DMS53 (cell line): ENCODE data around the gene TESPA1.

Experiments used
- DNase-seq: peaks from one replicate; lab custom pipeline; 2025; lab: John Stamatoyannopoulos, UW

The TESPA1 gene

DNA sequence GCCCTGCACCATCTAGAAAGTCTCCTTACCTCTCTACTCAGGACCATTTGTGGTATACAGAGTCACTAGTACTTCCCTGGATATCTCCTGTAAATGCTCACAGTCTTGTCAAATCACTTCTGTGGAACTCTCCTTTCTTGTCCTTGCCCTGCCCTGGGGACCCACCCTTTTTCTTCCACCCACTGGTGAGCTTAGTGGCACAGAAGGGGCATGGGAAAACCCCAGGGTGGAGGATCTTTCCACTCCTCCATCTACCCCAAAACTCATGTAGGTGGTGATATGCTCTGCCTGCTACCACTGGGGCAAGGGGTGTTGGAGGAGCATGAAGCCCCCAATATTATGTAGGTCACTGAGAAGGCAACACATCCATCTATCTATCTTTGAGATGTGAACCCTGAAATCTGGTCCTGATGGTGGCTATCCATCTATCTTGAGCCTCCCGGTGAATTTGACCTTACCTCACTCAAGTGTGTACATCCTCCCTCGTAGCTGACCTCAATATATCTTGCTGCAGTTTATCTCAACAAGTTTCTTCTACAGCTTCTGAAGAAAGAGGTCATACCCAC lies 943 bp downstream of the TESPA1 start:
- DNase-seq = no peak

- no peak for DNase-seq
Observed at GRCh38 chr12:54981796-54982195, 2.8 kb downstream of the TESPA1 start.

DNA sequence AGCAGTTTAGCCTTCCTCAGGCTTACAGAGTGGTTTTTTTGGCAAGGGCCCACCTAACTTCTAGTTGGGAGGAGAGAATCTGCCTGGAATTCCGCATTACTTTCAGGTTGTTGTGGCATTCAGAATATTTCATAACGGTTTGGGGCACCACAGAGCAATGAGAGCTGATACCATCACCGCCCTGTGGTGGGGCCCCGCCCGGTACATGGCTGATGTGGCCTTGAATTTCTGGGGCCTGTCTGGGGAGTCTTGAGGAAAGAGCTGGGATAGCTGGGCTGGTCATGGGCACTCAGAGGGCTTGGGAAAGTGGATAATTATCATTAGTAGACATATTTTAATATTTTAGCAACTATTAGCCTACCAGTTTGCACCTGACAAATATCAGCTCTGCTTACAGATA lies 4.2 kb downstream of the TESPA1 start:
- no peak for DNase-seq

GRCh38 chr12:54977857-54978256 lies 6.7 kb downstream of the TESPA1 start:
- no peak for DNase-seq

- DNase-seq = no peak
Observed at GRCh38 chr12:54977155-54977554, 7.4 kb downstream of the TESPA1 start.

GRCh38 chr12:54975875-54976274 lies 8.7 kb downstream of the TESPA1 start:
- DNase-seq = no peak

DNA sequence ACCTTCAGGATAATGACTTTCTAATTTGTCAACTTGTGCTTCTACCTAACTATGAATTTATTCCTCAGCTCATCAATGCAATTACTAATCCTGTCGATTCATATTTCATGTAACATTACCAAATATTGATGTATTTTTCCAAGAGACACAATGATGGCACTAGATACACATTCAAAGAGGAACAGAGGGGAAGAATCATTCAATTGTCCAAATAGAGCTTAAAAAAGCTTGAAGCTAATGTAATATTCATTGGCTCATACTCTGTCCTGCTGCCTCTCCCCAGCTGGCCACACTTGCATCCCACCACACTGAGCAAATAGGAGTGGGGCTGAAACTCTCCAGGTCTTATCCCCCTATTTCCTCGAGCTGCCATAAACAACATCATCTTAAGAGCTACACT lies 9.3 kb downstream of the TESPA1 start:
- DNase-seq = no peak

GRCh38 chr12:54974279-54974678 lies 10.3 kb downstream of the TESPA1 start:
- DNase-seq = no peak

GRCh38 chr12:54973556-54973955 lies 11.0 kb downstream of the TESPA1 start:
- no peak for DNase-seq

DNA sequence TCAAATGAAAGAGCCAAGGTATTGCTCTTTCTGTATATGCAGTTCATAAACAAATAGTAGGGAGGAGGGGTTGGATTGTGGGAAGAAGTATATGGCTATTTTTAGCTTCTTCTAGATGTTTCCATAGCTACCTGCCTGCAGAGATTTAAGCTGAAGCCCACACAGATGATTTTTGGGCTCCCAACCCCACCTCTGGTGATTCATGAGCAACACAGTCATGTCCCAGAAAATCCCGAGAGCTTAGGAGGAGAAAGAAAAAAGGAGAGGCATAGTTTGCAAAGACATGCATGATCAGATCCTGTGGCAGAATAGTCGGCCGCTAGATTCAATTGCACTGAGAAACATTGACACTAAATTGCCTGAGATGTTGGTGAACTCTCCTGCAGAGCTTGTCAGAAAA lies 13.8 kb downstream of the TESPA1 start:
- no peak for DNase-seq

DNA sequence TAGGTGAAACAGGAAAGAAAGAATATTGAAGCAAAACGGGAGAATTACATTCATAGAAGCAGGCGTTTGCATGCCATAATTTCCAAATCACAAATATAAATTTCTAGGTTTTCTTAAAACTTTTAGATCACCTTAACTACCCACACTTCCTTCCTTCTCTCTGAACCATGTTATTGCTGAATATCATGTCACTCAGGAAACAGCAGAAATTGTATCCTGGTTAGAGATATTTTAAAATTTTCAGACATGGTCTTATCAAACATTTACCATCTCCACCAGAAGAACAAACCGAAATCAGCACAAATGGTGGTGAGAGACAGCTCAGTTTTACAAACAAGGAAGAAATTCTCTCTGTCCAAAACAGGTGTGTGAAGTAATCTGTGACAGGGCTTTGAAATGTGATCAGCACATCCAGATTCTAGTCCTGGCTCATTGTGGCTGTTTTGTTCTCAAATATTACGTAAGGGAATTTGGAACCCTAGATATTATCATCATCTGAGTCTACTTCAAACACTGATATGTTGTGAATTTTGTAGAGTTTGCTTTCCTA lies 16.3 kb downstream of the TESPA1 start:
- DNase-seq = no peak

- DNase-seq = no peak
Observed at GRCh38 chr12:54967461-54967860, 17.1 kb downstream of the TESPA1 start.

- no peak for DNase-seq
Observed at GRCh38 chr12:54961190-54961589, 23.4 kb downstream of the TESPA1 start.

DNA sequence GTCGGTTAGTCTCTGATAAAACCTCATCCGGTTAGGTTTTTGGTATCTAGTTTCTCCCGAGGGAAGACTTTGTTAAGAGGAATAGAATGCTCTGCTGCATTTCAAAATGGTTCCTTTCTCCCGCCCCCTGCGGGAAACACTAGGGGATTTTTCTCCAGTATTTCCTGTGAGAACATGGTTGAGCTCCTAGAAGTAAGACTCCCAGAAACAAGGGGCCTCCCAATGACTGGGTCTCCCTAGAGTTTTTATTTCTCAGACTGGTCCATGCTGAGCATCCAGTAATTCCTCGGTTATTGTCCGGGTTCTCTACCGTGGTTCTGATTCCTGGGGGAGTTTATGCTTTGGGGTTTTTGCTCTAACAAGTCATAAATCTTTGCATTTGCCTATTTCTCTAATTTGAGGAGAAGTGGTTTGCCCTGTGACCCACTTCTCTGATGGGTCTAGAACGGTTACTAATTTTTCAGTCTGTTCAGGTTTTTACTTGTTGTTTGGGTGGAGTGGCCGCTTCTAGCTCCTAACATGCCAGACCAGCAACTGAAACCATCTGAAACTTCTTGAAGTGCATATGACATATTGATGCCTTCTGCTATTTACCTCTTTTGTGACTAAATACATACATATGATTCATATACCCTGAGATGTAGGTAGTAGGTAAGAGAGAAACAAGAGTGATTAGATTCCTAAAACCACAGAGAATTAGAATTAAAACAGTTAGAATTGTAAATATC lies 25.1 kb downstream of the TESPA1 start:
- no peak for DNase-seq

DNA sequence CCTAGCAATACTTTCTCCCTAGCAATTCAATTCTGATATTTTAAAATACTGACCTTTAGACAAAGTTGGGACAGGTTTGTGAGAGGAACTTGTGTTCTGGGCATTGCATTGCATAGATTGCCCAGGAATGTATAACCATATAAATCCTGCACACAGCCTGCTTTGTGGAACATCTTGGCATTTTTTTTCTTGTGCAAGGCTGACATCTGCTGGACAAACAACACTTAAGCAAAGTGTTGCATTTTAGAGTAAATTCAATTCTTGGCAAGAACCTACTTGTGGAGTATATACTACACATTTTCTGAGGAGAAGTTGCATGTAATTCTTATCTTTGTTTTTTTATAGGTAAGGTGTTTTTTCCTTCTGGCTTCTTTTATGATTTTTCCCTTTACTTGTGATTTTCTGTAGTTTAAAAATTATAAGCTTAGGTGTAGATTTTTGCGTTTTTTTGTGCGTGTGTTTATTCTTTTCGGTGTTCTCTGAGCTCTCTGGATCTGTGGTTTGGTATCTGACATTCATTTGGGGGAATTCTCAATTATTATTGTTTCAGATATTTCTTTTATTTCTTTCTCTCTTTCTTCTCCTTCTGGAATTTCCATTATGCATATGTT lies 26.4 kb downstream of the TESPA1 start:
- peak; percentile 85 for DNase-seq

DNA sequence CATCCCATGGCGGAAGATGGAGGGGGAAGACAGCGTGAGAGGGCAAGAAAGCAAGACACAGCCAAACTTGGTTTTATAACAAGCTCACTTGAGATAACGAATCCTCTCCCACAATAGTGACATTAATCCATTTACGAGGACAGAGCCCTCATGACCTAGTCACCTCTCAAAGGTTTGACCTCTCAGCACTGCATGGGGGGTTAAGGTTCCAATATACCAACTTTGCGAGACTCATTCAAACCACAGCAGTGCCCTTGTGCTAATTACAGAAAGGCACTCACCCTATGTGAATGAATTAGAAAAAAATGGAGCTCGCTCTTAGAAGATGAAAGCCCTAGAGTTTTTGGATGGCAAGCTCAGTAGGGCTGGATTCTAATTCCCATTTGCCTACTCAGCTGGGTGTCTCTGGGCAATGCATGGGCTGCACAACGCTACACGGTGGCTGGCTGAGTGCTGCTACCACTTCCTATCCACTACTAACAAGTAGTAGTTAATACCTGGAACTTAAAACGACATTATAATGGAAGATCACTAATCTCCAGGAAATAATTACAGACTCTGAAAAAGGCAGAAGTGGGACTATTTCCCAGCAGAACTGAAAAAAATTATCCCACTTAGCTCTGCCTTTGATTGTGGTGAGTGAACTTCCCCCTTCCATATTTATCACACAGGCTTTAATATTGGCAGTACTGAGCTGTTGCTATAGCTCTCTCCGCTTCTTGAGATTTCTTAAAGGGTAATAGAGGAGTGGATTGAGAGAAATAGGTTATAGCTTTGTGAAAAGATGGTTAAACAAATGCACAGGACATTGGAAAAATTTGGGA lies 27.5 kb downstream of the TESPA1 start:
- DNase-seq = no peak

DNA sequence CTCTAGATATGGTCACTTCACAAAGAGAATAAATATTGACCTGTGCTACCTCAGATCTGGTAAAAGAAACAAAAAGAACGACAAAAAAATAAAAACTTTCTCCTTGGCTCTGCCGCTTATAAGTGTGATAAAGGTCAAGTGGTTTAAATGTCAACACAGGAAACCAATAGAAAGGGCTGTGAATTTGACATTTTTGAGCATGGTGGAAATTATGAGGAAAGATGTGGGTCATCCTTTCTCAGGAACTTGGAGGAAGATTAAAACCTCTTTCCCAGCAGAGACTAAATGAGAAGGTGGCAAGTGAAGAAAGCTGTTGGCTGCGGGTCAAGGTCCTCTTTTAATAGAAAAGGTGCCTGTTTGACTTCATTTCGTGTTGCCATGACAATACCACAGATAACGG lies 28.2 kb downstream of the TESPA1 start:
- DNase-seq = peak; percentile 56

- DNase-seq = no peak
Observed at GRCh38 chr12:54954801-54955200, 29.8 kb downstream of the TESPA1 start.

- DNase-seq = no peak
Observed at GRCh38 chr12:54954228-54954627, 30.3 kb downstream of the TESPA1 start.

DNA sequence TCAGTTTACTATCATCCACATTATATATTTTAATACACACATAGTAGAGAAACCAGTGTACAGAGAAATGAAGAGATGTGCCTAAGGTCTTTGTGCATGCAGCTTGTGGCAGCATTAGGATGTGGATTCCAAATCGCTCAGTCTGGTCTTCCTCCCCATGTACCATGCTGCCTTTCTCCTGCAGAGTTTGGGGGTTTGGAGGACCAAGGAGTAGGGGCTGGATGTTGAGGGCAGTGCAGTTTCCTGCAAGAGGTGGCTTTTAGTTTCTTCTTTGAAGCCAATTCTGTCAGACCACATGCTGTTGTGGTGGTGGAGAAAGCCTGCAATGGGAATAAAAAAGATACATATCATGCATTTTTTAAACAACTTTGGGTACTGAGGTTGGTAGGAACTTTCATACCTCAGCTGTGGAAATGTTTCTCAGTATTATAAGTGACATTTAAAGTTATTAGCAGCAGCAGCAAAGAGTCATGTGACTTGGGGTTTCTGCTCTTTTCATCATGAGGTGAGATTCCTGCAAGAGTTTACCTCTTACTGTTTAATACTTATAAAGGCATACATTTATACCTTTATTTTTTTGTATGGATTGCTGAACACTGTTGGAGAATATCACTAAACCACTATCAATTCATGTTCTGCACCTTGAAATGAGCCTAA lies 34.4 kb downstream of the TESPA1 start:
- no peak for DNase-seq

GRCh38 chr12:54949073-54949711 lies 35.4 kb downstream of the TESPA1 start:
- no peak for DNase-seq
